GM23338 (cell line): ENCODE measurements around the gene CYSRT1. TPM values are rescaled to one million over a fixed set of nuclear protein-coding genes. Genes with fewer than 3 reads are reported as not detected.

Experiments used
- ATAC-seq: fragments of 200-7000 bp; cut with Tn5 transposase; 3 replicates; pipeline ENCODE4 v1.9.1; 2020
- DNase-seq: peaks from one replicate; pipeline ENCODE4 v3.0.0-alpha.2; 2015; ENCODE audit warnings: low spot score
- H2AFZ ChIP-seq: fragments of 200-600 bp; sonication (generic); 2 replicates; pipeline ENCODE4 v1.8.0; 2016; ENCODE audit warnings: antibody characterized with exemption, mild to moderate bottlenecking, moderate library complexity
- H3F3A ChIP-seq: fragments of 200-600 bp; sonication (generic); replicated peaks from 2 replicates; pipeline ENCODE4 v1.8.0; 2017; ENCODE audit warnings: antibody characterized with exemption, mixed run types, low read depth
- H3K27ac ChIP-seq: fragments of 200-600 bp; sonication (generic); 2 replicates; pipeline ENCODE4 v1.6.1; 2016; ENCODE audit warnings: low read depth
- H3K27me3 ChIP-seq: fragments of 200-600 bp; sonication (generic); 2 replicates; pipeline ENCODE4 v1.8.0; 2016; ENCODE audit warnings: mild to moderate bottlenecking, mixed run types, moderate library complexity; ENCODE audit not compliant: insufficient read depth
- H3K36me3 ChIP-seq: fragments of 200-600 bp; sonication (generic); 2 replicates; pipeline ENCODE4 v1.8.0; 2016; ENCODE audit warnings: mild to moderate bottlenecking; ENCODE audit not compliant: insufficient read depth
- H3K4me1 ChIP-seq: fragments of 200-600 bp; sonication (generic); 2 replicates; pipeline ENCODE4 v1.8.0; 2016; ENCODE audit warnings: mild to moderate bottlenecking, moderate library complexity; ENCODE audit not compliant: insufficient read depth
- H3K4me2 ChIP-seq: fragments of 200-600 bp; sonication (generic); 2 replicates; pipeline ENCODE4 v1.7.1; 2017; ENCODE audit warnings: mixed run types
- H3K4me3 ChIP-seq: fragments of 200-600 bp; sonication (generic); 2 replicates; pipeline ENCODE4 v1.6.1; 2016; ENCODE audit warnings: mixed run types
- H3K79me2 ChIP-seq: fragments of 200-600 bp; sonication (generic); replicated peaks from 2 replicates; pipeline ENCODE4 v1.8.0; 2017; ENCODE audit warnings: mild to moderate bottlenecking; ENCODE audit not compliant: insufficient read depth
- H3K9me2 ChIP-seq: fragments of 200-600 bp; sonication (generic); 2 replicates; pipeline ENCODE4 v1.8.0; 2017; ENCODE audit not compliant: insufficient read depth
- H4K20me1 ChIP-seq: fragments of 200-600 bp; sonication (generic); replicated peaks from 2 replicates; pipeline ENCODE4 v1.8.0; 2017; ENCODE audit warnings: mild to moderate bottlenecking; ENCODE audit not compliant: insufficient read depth
- H3K27ac Mint-ChIP-seq: 2 replicates; pipeline ENCODE4 v1.8.0; 2020; ENCODE audit warnings: inconsistent platforms, mild to moderate bottlenecking, moderate library complexity, mixed read lengths
- H3K27me3 Mint-ChIP-seq: 3 replicates; pipeline ENCODE4 v1.8.0; 2022; ENCODE audit warnings: low read depth, mild to moderate bottlenecking, moderate library complexity, mixed read lengths, inconsistent platforms; ENCODE audit not compliant: insufficient read depth, poor library complexity
- H3K36me3 Mint-ChIP-seq: 3 replicates; pipeline ENCODE4 v1.8.0; 2021; ENCODE audit warnings: low read depth, mild to moderate bottlenecking, inconsistent platforms, moderate library complexity, mixed read lengths
- H3K4me1 Mint-ChIP-seq: 3 replicates; pipeline ENCODE4 v1.8.0; 2020; ENCODE audit warnings: mild to moderate bottlenecking, inconsistent platforms, mixed read lengths
- H3K4me3 Mint-ChIP-seq: 3 replicates; pipeline ENCODE4 v1.8.0; 2021; ENCODE audit warnings: moderate library complexity, mild to moderate bottlenecking, inconsistent platforms, mixed read lengths
- H3K9me3 Mint-ChIP-seq: 3 replicates; pipeline ENCODE4 v1.8.0; 2020; ENCODE audit warnings: moderate library complexity, mild to moderate bottlenecking, inconsistent platforms, mixed read lengths
- CREB1 ChIP-seq: fragments of 250-450 bp; sonication (Bioruptor Pico); IDR thresholded peaks from 2 replicates; pipeline ENCODE4 v1.5.0; 2020; ENCODE audit warnings: low read depth, mild to moderate bottlenecking, moderate library complexity
- JUNB ChIP-seq: IDR thresholded peaks from one replicate; pipeline ENCODE4 v1.6.1; 2016; ENCODE audit warnings: antibody characterized with exemption; ENCODE audit not compliant: unreplicated experiment
- NANOG ChIP-seq: IDR thresholded peaks from 2 replicates; pipeline ENCODE4 v1.6.1; 2016; ENCODE audit warnings: antibody characterized with exemption, borderline replicate concordance
- POLR2AphosphoS5 ChIP-seq: IDR thresholded peaks from 2 replicates; pipeline ENCODE4 v1.6.1; 2016; ENCODE audit warnings: antibody characterized with exemption, low read depth
- ZNF114 ChIP-seq: fragments of 250-450 bp; sonication (Bioruptor Pico); IDR thresholded peaks from 2 replicates; pipeline ENCODE4 v1.5.0; 2020; ENCODE audit warnings: mild to moderate bottlenecking, moderate library complexity
- ZNF331 ChIP-seq: fragments of 250-450 bp; sonication (Bioruptor Pico); IDR thresholded peaks from 2 replicates; pipeline ENCODE4 v1.5.0; 2020; ENCODE audit warnings: low read depth, mild to moderate bottlenecking, moderate library complexity
- polyA plus RNA-seq: library from polyadenylated mRNA; unstranded; fragments of >200 nt; fragmentation: Nextera tagmentation; extraction: Ambion mirVana; gene quantifications from 2 replicates; pipeline ENCODE4 v1.2.1, GENCODE V29; 2016
- total RNA-seq: library from RNA; depleted of rRNA; stranded (reverse); fragments of >200 nt; shearing (Covaris generic); gene quantifications from 2 replicates; pipeline ENCODE4 v1.2.3, GENCODE V29; 2014
- TF ChIP-seq, protein P1 (sequence below): fragments of 250-450 bp; sonication (Bioruptor Pico); IDR thresholded peaks from 2 replicates; pipeline ENCODE4 v1.5.0; 2020; ENCODE audit warnings: mild to moderate bottlenecking, moderate library complexity

CYSRT1 gene
- total and polyA plus RNA-seq, 2 experiments from 2014 or later, result 2.0 to 3.2 TPM

- H3K27me3 ChIP-seq, result no peaks in the 10 kb centered on the region
- H3K4me3 ChIP-seq, result no peak overlapping the region
- no peak overlapping the region for H3K27ac ChIP-seq
- H3K36me3 ChIP-seq, result no peaks in the 10 kb centered on the region
- Mint-ChIP-seq H3K4me3 (no peak overlapping the region; the same call in 2 of the 3 replicates), H3K9me3 (no peaks in the 10 kb centered on the region), H3K27ac (no peak overlapping the region), H3K4me1 (peaks cover 9% of the 10 kb centered on the region), H3K36me3 (peaks cover 26% of the 10 kb centered on the region), H3K27me3 (peaks cover 13% of the 10 kb centered on the region)
- 0 out of 2 replicates have a peak, but pooled peaks cover 4% of the 10 kb centered on the region for H3F3A ChIP-seq
- H3K4me2 ChIP-seq, result no peak overlapping the region
- ATAC-seq, result no peak
- H3K79me2 ChIP-seq, result peaks cover 25% of the 10 kb centered on the region
- TF ChIP-seq NANOG (no peak), CREB1 (CRISPR knock-in tag) (no peak), ZNF331 (CRISPR knock-in tag) (no peak), ZNF114 (CRISPR knock-in tag) (no peak), JUNB (no peak)
- TF ChIP-seq, protein P1, sequence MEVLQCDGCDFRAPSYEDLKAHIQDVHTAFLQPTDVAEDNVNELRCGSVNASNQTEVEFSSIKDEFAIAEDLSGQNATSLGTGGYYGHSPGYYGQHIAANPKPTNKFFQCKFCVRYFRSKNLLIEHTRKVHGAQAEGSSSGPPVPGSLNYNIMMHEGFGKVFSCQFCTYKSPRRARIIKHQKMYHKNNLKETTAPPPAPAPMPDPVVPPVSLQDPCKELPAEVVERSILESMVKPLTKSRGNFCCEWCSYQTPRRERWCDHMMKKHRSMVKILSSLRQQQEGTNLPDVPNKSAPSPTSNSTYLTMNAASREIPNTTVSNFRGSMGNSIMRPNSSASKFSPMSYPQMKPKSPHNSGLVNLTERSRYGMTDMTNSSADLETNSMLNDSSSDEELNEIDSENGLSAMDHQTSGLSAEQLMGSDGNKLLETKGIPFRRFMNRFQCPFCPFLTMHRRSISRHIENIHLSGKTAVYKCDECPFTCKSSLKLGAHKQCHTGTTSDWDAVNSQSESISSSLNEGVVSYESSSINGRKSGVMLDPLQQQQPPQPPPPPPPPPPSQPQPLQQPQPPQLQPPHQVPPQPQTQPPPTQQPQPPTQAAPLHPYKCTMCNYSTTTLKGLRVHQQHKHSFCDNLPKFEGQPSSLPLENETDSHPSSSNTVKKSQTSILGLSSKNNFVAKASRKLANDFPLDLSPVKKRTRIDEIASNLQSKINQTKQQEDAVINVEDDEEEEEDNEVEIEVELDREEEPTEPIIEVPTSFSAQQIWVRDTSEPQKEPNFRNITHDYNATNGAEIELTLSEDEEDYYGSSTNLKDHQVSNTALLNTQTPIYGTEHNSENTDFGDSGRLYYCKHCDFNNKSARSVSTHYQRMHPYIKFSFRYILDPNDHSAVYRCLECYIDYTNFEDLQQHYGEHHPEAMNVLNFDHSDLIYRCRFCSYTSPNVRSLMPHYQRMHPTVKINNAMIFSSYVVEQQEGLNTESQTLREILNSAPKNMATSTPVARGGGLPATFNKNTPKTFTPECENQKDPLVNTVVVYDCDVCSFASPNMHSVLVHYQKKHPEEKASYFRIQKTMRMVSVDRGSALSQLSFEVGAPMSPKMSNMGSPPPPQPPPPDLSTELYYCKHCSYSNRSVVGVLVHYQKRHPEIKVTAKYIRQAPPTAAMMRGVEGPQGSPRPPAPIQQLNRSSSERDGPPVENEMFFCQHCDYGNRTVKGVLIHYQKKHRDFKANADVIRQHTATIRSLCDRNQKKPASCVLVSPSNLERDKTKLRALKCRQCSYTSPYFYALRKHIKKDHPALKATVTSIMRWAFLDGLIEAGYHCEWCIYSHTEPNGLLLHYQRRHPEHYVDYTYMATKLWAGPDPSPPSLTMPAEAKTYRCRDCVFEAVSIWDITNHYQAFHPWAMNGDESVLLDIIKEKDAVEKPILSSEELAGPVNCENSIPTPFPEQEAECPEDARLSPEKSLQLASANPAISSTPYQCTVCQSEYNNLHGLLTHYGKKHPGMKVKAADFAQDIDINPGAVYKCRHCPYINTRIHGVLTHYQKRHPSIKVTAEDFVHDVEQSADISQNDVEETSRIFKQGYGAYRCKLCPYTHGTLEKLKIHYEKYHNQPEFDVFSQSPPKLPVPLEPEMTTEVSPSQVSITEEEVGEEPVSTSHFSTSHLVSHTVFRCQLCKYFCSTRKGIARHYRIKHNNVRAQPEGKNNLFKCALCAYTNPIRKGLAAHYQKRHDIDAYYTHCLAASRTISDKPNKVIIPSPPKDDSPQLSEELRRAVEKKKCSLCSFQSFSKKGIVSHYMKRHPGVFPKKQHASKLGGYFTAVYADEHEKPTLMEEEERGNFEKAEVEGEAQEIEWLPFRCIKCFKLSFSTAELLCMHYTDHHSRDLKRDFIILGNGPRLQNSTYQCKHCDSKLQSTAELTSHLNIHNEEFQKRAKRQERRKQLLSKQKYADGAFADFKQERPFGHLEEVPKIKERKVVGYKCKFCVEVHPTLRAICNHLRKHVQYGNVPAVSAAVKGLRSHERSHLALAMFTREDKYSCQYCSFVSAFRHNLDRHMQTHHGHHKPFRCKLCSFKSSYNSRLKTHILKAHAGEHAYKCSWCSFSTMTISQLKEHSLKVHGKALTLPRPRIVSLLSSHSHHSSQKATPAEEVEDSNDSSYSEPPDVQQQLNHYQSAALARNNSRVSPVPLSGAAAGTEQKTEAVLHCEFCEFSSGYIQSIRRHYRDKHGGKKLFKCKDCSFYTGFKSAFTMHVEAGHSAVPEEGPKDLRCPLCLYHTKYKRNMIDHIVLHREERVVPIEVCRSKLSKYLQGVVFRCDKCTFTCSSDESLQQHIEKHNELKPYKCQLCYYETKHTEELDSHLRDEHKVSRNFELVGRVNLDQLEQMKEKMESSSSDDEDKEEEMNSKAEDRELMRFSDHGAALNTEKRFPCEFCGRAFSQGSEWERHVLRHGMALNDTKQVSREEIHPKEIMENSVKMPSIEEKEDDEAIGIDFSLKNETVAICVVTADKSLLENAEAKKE (CRISPR knock-in tag), result no peak
- peaks cover 13% of the 10 kb centered on the region for H3K4me1 ChIP-seq
- no peak overlapping the region for H2AFZ ChIP-seq
- no peaks in the 10 kb centered on the region for H3K9me2 ChIP-seq
- H4K20me1 ChIP-seq, result 0 out of 2 replicates have a peak, but pooled peaks cover 5% of the 10 kb centered on the region
- DNase-seq, result no peak
These were observed 39.1 kb upstream of the CYSRT1 start for GRCh38 chr9:137185921-137186320.

DNA sequence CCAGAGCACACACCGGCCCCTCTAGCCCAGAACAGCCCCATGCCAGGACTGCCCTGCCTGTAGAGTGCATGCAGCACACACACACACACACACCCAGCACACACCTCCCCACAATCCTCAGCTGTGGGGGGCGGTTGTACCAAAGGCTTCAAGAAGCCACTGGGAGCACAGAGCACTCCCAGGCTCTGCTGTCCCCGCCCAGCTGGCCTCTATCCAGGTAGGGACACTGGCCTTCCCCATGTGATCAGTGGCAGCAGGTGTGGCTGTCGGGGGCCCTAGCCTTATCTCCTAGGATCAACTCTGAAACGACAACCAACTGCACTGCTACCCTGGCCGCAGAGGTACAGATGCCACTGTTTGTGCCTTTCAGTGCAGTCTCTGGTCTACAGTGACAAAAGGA is 38.6 kb upstream of the CYSRT1 start:
- peaks cover 25% of the 10 kb centered on the region for H3K79me2 ChIP-seq

More for the DNA sequence above, 38.6 kb upstream of the CYSRT1 start:
- no peak overlapping the region for H3K4me3 ChIP-seq
- Mint-ChIP-seq H3K27ac (no peak overlapping the region), H3K4me3 (peak overlapping the region; percentile 91; the same call in 2 of the 3 replicates), H3K4me1 (peaks cover 9% of the 10 kb centered on the region), H3K27me3 (peaks cover 13% of the 10 kb centered on the region), H3K36me3 (peaks cover 26% of the 10 kb centered on the region), H3K9me3 (no peaks in the 10 kb centered on the region)
- TF ChIP-seq JUNB (no peak), POLR2AphosphoS5 (no peak)
- H4K20me1 ChIP-seq, result 0 out of 2 replicates have a peak, but pooled peaks cover 5% of the 10 kb centered on the region
- no peaks in the 10 kb centered on the region for H3K27me3 ChIP-seq
- no peak overlapping the region for H2AFZ ChIP-seq
- 0 out of 2 replicates have a peak, but pooled peaks cover 4% of the 10 kb centered on the region for H3F3A ChIP-seq
- H3K4me2 ChIP-seq, result no peak overlapping the region
- no peak for ATAC-seq
- no peak overlapping the region for H3K27ac ChIP-seq
- DNase-seq, result no peak
- no peaks in the 10 kb centered on the region for H3K9me2 ChIP-seq
- peaks cover 13% of the 10 kb centered on the region for H3K4me1 ChIP-seq
- H3K36me3 ChIP-seq, result no peaks in the 10 kb centered on the region
